HepG2 (cell line): Measurements from ENCODE around the gene FYB1. TPM values are rescaled to one million over a fixed set of nuclear protein-coding genes. Genes with fewer than 3 reads are reported as not detected.

Source experiments
- ARNT ChIP-seq: fragments of 450-650 bp; IDR thresholded peaks from 2 replicates; pipeline ENCODE4 v1.6.1; 2017
- E2F2 ChIP-seq: sonication (generic); formaldehyde crosslinking; IDR thresholded peaks from 2 replicates; pipeline ENCODE4 v1.4.0; 2020; ENCODE audit warnings: missing genetic modification reagents, borderline replicate concordance
- EP300 ChIP-seq, 3 experiments: sonication (generic) in 1 of 3; formaldehyde crosslinking in 1 of 3; IDR thresholded peaks; 2 replicates each; pipeline versions ENCODE4 v1.5.1 to v1.6.1; 2011 to 2020; ENCODE audit warnings: low read depth in 2 of 3, low read length in 2 of 3, borderline replicate concordance in 1 of 3, improper control_type of control experiment in 1 of 3, mild to moderate bottlenecking in 1 of 3, missing genetic modification reagents in 1 of 3, moderate library complexity in 1 of 3
- HBP1 ChIP-seq: IDR thresholded peaks from 2 replicates; pipeline ENCODE4 v1.6.1; 2016; ENCODE audit warnings: low read depth, control low read depth
- HOXA7 ChIP-seq: sonication (generic); formaldehyde crosslinking; IDR thresholded peaks from 2 replicates; pipeline ENCODE4 v1.8.1; 2022; ENCODE audit warnings: mild to moderate bottlenecking, missing genetic modification reagents, moderate library complexity
- KAT2B ChIP-seq: fragments of 150-350 bp; IDR thresholded peaks from 2 replicates; pipeline ENCODE4 v1.6.1; 2014; ENCODE audit warnings: low read depth, low read length, borderline replicate concordance
- LCORL ChIP-seq, 2 experiments: fragments of 450-650 bp in 1 of 2; sonication (generic) in 1 of 2; formaldehyde crosslinking in 1 of 2; IDR thresholded peaks; 2 replicates each; pipeline versions ENCODE4 v1.5.0 to v1.6.1; 2017 to 2020; ENCODE audit warnings: antibody characterized with exemption in 1 of 2, missing genetic modification reagents in 1 of 2
- MAX ChIP-seq: IDR thresholded peaks from 2 replicates; pipeline ENCODE4 v1.6.1; 2012; ENCODE audit warnings: inconsistent platforms
- NFRKB ChIP-seq: fragments of 450-650 bp; IDR thresholded peaks from 2 replicates; pipeline ENCODE4 v1.6.1; 2017
- RARA ChIP-seq: IDR thresholded peaks from 2 replicates; pipeline ENCODE4 v1.6.1; 2016; ENCODE audit warnings: missing genetic modification reagents, missing compliant biosample characterization
- SMAD9 ChIP-seq: sonication (generic); formaldehyde crosslinking; IDR thresholded peaks from 2 replicates; pipeline ENCODE4 v1.5.1; 2020; ENCODE audit warnings: mild to moderate bottlenecking, missing genetic modification reagents
- TBX3 ChIP-seq: fragments of 450-650 bp; IDR thresholded peaks from 2 replicates; pipeline ENCODE4 v1.6.1; 2017; ENCODE audit warnings: antibody characterized with exemption, mild to moderate bottlenecking, inconsistent platforms, borderline replicate concordance
- TFAP4 ChIP-seq: sonication (generic); IDR thresholded peaks from 2 replicates; pipeline ENCODE4 v1.6.1; 2016; ENCODE audit warnings: low read depth, borderline replicate concordance
- ZBTB37 ChIP-seq: sonication (generic); formaldehyde crosslinking; IDR thresholded peaks from 2 replicates; pipeline ENCODE4 v1.4.0; 2020; ENCODE audit warnings: mild to moderate bottlenecking, missing genetic modification reagents
- ZKSCAN5 ChIP-seq: sonication (generic); formaldehyde crosslinking; IDR thresholded peaks from 2 replicates; pipeline ENCODE4 v1.5.1; 2020; ENCODE audit warnings: mild to moderate bottlenecking, missing genetic modification reagents
- ZMYM3 ChIP-seq: sonication (generic); formaldehyde crosslinking; IDR thresholded peaks from 2 replicates; pipeline ENCODE4 v1.5.1; 2020; ENCODE audit warnings: mild to moderate bottlenecking, missing genetic modification reagents
- ZNF543 ChIP-seq: sonication (generic); formaldehyde crosslinking; IDR thresholded peaks from 2 replicates; pipeline ENCODE4 v1.4.0; 2020; ENCODE audit warnings: mild to moderate bottlenecking, missing genetic modification reagents
- ZNF713 ChIP-seq: sonication (generic); formaldehyde crosslinking; IDR thresholded peaks from 2 replicates; pipeline ENCODE4 v1.4.0; 2020; ENCODE audit warnings: mild to moderate bottlenecking, missing genetic modification reagents
- polyA plus RNA-seq, 8 experiments: library from polyadenylated mRNA; depleted of rRNA in 3 of 8; stranded (reverse) in 7 of 8; unstranded in 1 of 8; fragments of >200 nt; fragmentation: Illumina TruSeq in 4 of 8; extraction: Trizol in 4 of 8; gene quantifications; 2 replicates each; pipeline versions ENCODE4 v1.2.1 to v1.2.3, GENCODE V29; 2011 to 2016; ENCODE audit warnings: low read depth in 4 of 8, missing spikeins in 1 of 8, mixed read lengths in 1 of 8; ENCODE audit not compliant: insufficient read depth in 1 of 8
- total RNA-seq, 5 experiments: library from RNA; depleted of rRNA; stranded (reverse); fragments of >200 nt; fragmentation: Illumina TruSeq; extraction: Trizol; gene quantifications; 2 replicates each; pipeline ENCODE4 v1.2.3, GENCODE V29; 2016; ENCODE audit warnings: low read depth in 1 of 5
- TF ChIP-seq, protein P1 (sequence below): sonication (generic); formaldehyde crosslinking; IDR thresholded peaks from 2 replicates; pipeline ENCODE4 v1.4.0; 2020; ENCODE audit warnings: low read depth, missing genetic modification reagents

FYB1 gene
- total and polyA plus RNA-seq, 2 of the 13 experiments (the other 11 are each of a cell fraction or from before 2014, with no cell fraction given) = 0.03 TPM; not detected in 1

- peak in 1 of 2 experiments; percentile 72; a peak in 2 of 4 replicates for TF ChIP-seq EP300 (IDR thresholded peaks at IDR 0.05; ENCODE audit: low read depth in 2 of 2, low read length in 2 of 2)
- peak; percentile 84 for TF ChIP-seq EP300 (CRISPR knock-in tag; IDR thresholded peaks at IDR 0.05; ENCODE audit: borderline replicate concordance)
- TF ChIP-seq ZNF713 (CRISPR knock-in tag) = no peak
- peak; percentile 75; the same call in 1 of the 2 replicates for TF ChIP-seq HBP1
- no peak for TF ChIP-seq SMAD9
- no peak for TF ChIP-seq KAT2B
- TF ChIP-seq ZKSCAN5 (CRISPR knock-in tag) = no peak
- TF ChIP-seq E2F2 (CRISPR knock-in tag) = no peak
- no peak; the same call in 1 of the 2 replicates for TF ChIP-seq LCORL (IDR thresholded peaks at IDR 0.05)
- 0 out of 2 replicates have a peak, but pooled peaks have one; percentile 22 for TF ChIP-seq LCORL (CRISPR knock-in tag; IDR thresholded peaks at IDR 0.05)
- no peak for TF ChIP-seq ZBTB37 (CRISPR knock-in tag)
- TF ChIP-seq ZMYM3 = no peak
- TF ChIP-seq RARA (CRISPR knock-in tag) = peak; percentile 70; the same call in 1 of the 2 replicates
- TF ChIP-seq TFAP4 = 0 out of 2 replicates have a peak, but pooled peaks have one; percentile 11
- TF ChIP-seq, protein P1, sequence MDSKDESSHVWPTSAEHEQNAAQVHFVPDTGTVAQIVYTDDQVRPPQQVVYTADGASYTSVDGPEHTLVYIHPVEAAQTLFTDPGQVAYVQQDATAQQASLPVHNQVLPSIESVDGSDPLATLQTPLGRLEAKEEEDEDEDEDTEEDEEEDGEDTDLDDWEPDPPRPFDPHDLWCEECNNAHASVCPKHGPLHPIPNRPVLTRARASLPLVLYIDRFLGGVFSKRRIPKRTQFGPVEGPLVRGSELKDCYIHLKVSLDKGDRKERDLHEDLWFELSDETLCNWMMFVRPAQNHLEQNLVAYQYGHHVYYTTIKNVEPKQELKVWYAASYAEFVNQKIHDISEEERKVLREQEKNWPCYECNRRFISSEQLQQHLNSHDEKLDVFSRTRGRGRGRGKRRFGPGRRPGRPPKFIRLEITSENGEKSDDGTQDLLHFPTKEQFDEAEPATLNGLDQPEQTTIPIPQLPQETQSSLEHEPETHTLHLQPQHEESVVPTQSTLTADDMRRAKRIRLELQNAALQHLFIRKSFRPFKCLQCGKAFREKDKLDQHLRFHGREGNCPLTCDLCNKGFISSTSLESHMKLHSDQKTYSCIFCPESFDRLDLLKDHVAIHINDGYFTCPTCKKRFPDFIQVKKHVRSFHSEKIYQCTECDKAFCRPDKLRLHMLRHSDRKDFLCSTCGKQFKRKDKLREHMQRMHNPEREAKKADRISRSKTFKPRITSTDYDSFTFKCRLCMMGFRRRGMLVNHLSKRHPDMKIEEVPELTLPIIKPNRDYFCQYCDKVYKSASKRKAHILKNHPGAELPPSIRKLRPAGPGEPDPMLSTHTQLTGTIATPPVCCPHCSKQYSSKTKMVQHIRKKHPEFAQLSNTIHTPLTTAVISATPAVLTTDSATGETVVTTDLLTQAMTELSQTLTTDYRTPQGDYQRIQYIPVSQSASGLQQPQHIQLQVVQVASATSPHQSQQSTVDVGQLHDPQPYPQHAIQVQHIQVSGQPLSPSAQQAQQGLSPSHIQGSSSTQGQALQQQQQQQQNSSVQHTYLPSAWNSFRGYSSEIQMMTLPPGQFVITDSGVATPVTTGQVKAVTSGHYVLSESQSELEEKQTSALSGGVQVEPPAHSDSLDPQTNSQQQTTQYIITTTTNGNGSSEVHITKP = no peak
- no peak for TF ChIP-seq TBX3
- no peak for TF ChIP-seq NFRKB
- no peak for TF ChIP-seq HOXA7 (CRISPR knock-in tag)
- no peak for TF ChIP-seq ARNT
- TF ChIP-seq MAX = no peak
- no peak for TF ChIP-seq ZNF543
Measured at GRCh38 chr5:39100851-39101396, 118.4 kb downstream of the FYB1 start (continued).
